HG02981 (cell line): ENCODE data around the gene HOXA3.

Experiments
- ATAC-seq: cut with Tn5 transposase; IDR thresholded peaks from one replicate; pipeline ENCODE4 v1.9.1; 2021; ENCODE audit warnings: mild to moderate bottlenecking, moderate library complexity; ENCODE audit not compliant: unreplicated experiment

The HOXA3 gene

DNA sequence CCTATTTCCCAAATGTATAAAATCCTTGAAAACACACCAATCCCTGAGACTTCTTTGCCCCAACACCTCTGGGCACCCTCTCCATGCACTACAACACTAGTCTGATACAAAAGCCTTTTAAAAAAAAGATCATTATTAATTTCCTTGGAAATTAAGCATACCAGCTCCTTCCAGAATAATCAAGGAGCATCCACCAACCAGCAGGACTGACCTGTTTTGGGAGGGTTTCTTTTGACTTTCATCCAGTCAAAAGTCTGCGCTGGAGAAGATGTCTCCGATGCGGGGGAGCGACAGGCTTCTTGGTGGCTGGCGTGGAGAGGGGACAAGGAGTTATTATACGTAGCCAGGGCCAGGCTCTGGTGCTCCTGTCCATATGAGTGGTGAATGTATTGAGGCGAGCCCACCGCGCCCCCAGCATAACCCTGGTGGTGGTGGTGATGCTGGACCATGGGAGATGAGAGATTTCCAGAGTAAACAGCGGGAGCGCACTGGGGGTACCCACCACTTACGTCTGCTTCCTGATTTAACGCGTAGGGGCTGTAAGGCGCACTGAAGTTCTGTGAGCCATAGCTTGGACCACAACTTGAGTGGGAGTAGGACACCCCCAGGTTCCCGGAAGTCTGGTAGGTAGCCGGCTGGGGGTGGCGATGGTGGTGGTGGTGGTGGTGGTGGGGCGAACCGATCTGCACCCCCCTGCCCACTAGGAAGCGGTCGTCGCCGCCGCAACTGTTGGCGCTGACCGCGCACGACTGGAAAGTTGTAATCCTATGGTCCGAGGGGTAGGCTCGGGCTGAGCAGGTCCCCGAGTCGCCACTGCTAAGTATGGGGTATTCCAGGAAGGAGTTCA lies 57.1 kb downstream of the HOXA3 start:
- peak; percentile 1 for ATAC-seq

DNA sequence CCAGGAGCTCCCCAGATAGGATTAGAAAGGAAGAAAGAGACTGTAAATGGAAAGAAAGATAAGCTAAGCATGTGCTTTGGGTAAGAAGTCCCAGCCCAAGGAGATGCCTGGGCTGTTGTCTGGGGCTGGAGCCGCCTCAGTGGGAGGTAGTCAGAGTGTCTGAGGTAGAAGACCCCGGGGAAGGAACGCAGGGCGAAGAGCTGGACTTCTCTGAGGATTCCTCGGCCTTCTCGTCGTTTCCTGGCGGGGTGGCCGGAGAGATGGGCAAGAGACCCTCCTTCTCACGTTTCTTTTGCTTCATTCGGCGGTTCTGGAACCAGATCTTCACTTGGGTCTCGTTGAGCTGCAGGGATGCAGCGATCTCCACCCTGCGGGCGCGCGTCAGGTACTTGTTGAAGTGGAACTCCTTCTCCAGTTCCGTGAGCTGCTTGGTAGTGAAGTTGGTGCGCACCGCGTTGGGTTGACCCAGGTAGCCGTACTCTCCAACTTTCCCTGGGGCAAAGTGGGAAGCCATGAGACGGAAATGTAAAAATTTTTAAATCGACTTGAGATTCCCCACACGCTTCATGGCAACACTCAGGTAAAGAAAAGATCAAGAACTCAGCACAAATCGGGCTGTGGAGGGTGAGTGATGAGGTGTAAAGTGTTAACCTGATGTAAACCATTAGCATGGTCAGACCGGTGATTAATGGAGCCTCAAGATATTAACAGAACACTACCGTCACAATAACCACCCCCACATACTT lies 57.9 kb downstream of the HOXA3 start:
- ATAC-seq, result no peak

DNA sequence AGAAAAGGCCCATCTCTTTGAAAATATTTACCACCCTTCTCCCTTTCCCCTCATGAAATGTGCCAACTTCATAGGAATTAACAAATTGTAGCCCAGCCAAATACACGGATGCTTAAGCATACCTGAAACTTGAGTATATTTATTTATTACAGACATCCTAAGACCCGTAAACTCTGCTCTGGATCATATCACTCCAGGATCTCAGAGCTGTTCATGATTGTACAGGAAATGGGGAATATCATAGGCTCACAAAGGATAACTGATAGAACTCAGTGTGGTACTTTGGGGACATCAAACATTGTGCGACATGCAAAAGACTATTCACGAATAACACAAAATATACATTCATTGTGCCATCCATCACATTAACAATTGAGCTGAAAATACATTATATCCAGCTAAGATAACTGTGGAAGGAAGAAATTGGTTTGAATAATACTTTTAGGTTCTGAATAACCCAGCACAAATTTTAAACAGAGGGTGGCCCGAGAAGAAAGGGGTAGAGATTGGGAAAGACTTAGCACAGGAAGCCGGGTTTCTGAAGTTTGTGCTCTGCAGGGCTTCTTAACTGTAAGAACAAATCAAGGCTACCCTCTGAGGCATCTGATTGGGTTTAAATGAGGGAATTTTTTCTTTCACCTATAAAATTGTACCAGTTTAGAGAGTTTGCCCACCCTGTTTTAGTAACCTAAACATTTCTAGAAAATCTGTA lies 59.0 kb downstream of the HOXA3 start:
- ATAC-seq, result no peak

DNA sequence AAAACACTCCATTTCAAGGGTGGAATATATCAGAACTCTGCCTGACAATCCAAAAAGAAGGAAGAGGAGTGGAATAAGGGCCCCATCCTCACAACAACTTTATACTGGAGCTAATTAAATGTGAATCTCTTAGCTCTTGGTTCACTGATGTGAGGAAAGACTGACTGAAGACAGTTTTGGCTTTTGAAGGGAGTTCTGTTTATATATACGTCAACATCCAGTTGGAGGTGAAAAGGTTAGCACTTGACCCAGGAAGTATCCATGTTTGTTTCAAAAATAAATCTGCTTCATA lies 59.6 kb downstream of the HOXA3 start:
- ATAC-seq, result no peak

DNA sequence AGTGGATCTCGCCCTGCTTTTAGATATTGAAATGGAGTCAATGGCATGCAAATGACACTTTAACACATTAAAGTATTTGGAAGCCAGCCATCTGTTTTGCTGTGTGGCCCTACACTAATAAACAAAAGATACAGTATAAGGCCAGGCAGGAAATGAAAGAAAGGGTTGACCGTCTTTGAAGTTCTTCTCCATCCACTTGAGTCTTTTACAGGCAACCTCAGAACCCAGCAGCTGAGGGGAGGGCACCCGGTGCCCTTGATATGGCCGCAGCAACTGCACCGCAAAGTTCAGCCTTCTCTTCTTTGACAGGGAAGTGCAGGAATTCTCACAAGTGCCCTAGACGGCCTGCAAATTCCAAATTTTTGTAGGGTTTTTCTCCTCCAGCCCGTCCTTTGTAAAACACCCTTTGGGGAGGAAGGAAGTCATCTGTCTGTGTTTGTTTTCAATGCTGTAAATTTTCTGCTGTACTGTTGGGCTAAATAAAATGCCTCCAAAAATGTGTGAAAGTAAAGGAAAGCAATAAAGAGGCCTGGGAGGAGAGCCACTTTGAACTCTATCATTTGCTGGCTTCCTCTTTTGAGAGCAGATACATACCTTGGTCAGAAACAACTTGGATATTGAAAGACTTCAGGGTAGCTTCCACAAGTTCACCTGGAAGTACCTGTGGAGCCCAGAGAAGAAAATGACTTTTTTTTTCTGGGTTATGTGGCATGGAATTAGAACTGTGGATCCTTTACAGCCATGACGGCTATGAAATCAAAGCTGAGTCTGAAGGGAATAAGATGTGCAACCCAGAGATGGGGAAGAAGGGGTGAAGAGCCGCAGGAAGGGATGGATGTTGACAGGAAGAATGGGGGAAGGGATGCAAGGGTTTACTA lies 60.2 kb downstream of the HOXA3 start:
- ATAC-seq, result no peak

DNA sequence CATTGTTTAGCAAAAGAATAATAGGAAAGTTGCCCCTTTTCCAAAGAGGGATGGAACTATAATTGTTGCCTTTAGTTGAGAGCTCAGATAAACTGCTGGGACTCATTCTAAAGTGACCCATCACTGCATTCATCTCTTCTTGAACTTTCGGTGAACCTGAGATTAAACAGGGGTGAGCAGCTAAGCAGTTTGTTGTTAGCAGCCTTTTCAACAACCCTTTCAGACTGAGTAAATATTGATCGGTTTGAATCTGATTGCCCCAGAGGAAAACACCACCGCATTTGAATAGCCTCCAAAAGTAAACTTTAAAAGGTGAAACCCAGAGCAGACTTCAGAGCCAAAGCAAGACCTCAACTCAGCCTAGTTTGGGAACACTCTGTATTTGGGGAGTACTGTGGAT lies 61.3 kb downstream of the HOXA3 start:
- no peak for ATAC-seq

DNA sequence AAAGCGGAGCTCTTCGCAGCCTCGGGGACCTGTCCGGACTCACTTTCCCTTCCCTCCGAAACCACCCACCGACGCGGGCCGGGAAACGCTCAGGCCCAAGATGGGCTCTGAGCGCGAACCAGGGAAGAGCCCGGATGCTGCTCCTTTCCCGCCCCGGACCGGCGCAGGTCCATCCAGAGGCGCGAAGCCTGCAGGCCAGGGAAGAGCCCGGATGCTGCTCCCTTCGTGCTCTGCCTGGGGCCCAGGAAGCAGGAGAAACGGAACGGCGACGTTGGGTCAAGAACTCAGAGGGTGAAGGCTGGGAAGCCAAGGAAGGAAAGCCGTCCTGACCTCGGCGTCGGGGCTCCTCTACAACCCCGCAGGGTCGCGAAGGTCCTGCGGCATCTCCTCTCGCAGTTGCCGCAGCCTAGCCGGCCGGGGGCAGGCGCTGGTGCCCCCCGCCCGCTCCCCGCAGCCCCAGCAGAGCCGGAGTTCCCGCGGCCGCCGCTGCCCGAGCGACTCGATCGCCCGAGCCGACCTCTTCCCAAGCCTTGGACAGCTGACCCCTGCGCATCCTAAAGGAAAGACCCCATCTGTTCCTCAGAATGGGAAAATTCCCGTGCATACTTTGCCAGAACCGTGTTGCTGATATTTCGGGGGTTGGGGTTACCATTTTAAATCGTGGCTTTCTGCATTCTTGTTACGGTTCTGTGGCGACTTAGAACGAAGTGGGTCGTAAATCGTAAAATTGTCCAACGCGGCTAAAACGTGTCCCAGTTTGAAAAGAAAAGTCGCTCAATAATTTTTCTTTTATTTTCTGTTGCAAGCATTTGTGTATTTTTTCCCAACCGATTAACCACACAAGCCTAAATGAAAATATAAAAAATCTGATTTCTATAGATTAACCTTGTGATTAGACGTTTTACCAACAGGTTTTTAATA lies 64.1 kb downstream of the HOXA3 start:
- no peak for ATAC-seq

DNA sequence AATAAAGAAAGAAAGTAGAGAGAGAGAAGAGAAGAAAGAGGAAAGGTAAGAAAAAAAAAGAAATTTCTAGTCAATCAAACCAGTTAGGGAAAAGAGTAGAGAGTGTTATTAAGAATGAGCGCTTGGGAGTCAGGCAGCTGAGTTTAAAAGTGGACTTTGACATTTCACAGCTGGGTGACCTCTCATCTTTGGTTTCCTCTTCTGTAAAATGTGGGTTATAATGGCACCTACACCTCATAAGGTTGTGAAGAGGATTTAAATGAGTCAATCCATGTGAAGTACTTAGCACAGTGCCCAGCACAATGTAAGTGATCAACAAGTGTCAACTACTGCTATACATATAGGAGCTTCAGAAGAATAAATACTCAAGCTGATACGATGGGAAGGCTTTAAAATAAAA lies 68.7 kb downstream of the HOXA3 start:
- ATAC-seq, result no peak

DNA sequence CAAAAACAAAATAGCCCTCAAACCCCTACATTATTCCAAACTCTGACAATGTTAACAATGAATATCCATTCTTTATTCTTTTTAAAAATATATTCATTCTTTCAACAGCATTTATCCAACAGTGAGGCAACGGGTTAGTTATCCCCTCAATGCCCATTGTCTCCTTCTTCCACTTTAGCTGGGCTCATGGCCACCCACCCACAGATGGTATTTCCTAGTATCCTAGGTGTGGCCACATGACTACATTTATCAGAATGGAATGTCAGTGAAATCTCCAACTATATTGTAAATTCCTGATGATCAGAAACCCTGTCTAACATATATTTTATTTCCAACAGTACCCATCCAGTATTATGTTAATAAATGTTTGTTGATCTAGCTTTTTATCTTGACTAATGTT lies 70.2 kb downstream of the HOXA3 start:
- ATAC-seq, result no peak

DNA sequence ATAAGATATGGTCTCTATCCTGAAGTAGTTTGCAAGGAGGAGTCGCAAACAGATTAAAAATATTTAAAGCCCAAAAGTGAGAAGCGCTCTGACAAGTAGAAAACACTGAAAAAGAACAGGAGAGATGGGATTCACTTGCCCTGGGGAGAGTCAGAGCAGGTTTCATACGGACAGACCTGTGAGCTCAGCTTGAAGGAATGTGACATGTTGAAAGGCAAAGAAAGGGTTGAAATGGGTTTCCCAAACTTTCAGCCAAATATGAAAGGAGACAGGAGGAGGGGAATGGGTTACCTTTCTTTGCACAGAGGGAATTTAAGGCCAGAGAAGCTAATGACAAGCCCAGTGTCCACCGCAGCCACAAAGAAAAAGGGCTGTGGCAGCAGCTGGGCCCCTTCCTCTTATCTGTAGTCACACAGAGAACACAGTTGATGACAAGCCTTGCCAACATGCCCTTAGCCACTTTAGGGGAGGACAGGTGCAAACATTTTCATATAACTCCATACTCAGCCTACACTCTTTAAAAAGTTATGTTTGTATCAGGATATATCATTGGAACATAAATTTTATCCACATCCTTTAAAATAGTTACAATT lies 71.4 kb downstream of the HOXA3 start:
- ATAC-seq, result no peak

DNA sequence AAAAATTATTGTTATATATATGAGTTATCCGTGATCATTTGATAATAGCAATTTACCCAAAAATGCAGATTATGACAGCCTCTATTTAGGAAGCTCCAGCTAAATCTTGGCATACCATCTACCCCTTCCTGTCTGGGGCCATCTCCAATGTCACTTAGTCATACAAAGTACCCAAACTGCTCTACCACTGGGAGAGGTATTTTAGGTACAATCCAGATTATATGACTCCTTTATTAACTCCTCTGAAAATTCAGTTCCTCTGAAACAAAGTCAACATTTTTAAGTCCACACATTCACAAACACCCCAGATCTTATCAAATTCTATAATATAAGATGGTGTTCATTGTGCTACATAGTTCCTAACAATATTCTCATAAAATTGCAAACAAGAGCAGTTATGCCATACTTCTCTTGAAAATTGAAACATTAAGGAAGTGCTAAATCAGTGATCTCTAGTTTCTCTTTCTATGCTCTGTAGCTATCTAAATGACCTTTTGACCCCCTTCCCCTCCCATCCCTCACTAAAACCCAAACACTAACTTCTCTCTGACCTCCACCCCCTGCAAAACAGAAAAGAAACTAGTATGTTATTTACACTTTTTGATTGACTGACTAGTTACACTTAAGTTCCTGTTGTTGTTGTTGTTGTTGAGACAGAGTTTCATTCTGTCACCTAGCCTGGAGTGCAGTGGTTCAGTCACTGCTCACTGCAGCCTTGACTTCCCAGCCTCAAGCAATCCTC lies 73.0 kb downstream of the HOXA3 start:
- ATAC-seq, result no peak

DNA sequence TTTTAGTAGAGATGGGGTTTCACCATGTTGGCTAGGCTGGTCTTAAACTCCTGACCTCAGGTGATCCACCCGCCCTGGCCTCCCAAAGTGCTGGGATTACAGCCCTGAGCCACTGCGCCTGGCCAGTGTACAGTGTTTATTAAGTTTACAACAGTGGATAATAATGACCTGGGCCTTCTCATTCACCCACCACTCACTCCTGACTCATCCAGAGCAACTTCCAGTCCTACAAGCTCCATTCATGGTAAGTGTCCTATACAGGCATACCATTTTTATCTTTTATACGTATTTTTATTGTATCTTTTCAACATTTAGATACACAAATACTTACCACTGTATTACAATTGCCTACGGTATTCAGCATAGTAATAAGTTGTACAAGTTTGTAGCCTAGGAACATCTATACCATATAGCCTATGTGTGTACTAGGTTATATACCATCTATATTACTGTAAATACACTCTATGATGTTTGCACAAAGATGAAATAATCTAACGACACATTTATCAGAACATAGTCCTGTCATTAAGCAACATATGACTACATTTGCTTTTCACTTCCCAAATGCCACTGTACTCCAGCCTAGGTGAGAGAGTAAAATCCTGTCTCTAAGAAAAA lies 73.7 kb downstream of the HOXA3 start:
- ATAC-seq, result no peak

DNA sequence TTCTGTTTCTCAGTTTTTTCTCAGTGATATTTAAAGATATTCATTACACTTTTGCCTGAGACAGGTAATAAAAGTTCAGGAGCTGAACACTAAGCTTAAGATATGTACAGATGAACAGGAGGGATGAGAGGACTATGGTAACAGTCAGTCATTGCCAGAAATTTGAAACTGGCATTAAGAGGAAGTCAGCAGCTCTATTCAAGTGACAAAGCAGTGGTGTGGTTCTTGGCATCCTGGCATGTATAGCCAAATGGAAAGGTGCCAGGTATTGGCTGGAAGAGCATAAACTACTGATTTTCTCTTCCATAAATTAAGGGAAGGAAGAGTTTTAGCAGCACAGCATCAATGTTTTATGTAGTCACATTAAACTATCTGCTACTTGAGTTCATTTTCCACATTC lies 79.3 kb downstream of the HOXA3 start:
- no peak for ATAC-seq

DNA sequence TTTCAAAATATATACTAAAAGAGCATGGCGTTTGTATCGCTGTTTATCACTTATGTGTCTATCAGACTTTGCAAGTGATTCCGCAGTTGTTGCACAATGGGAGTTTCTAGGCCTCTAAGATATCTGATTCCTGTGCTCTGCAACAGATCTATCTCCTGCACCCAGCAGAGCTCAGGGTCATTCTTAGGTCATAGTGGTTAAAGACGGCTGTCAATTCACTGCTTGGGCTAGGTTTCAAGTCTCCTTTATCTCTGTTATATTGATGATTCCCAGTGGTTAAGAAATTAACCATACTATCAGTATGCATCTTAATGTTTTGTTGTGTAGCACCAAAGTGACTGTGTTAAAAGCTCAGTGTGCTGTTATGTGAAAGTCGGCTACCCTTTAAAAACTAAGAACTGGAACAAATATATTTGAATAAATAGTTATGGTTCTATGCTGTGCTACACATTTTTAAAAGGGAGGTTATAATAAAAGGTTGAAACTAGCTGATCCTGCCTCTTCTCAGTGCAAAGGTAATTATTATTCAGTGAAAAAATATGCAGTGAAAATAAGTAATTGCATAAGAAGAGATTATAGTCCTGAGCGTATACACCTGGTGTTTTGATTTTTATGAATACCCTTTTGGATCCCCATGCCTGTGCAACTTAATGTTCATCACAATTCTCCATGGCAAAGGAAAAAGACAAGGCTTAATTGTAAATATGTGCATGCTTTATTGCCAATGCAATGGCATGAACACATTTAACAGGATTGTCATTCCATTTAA lies 80.6 kb downstream of the HOXA3 start:
- no peak for ATAC-seq

DNA sequence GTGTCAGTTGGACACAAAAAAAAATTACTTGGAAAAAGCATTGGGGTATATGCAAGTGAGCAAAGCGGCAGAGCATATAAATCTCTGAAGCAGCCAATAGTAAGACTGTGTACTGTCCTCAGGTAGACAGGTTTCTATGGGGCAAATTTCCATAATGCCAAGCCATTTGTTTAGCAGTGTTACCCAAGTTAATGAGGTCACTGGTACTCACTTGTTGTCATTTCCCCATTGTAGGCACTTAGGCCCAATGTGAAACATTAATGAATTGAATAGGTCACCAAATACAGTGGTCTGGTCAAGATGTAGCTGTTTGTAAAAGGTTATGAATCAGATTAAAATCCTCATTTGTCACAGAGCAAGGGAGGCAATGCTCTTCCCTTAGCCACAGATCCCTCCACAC lies 84.1 kb downstream of the HOXA3 start:
- ATAC-seq, result no peak

DNA sequence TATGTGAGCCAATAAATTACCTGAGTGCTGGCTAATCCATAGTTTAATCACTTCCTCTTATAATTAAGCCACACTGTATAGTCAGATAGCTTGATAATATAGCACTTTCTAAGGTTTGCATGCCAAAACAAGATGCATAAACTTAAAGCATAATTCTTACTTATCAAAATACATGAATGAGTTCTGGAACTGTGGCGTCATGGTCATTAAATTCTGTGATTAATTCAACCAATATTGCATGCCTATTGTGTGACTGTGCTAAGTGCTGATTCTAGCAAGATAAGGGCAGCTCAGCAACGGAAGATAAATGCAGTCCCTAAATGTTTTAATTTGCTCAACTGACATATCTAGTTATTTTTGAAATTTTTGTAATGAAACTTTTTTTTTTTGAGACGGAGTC lies 86.2 kb downstream of the HOXA3 start:
- no peak for ATAC-seq

DNA sequence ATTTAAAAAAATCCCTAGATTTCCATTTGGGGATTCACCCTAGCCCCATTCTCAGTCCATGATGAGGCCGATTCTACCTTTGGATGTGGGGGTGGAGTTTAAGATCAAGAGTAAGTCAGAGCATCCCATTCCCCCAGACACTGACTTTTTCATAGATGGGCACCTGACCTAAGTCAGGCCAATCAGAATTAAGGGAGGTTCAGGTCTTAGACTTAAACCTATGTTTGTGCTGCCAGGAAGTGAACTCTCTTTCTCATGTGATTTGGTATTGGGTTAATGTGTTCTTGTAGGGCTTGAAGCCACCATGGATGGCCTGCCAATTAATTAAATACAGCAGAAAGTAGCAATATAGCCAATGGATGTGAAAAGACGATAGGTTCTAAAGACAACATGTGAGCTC lies 86.7 kb downstream of the HOXA3 start:
- ATAC-seq, result no peak

DNA sequence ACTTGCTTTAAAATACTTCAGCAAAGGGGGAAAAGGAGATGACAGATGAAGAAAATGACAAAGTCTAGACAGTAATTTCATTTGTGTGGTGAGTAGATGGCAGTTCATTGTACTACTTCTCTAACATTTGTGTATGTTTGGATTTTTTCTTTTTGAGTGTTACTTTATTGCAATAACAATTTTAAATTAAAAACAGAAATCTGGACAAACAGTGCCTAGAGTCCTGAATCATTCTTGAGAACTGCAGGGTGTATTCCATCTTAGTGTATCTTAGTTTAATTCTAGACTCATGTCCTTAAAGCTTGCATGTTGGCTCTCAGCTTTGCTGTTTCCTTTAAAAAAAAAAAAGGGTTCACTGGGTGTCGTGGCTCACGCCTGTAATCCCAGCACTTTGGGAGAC lies 87.7 kb downstream of the HOXA3 start:
- ATAC-seq, result no peak
